Loucy (cell line): ENCODE results near the gene FDPS.

ENCODE experiments used
- CTCF ChIP-seq: fragments of 200-600 bp; sonication (generic); conservative IDR thresholded peaks from 2 replicates; pipeline ENCODE4 v1.5.1; 2014; ENCODE audit warnings: mild to moderate bottlenecking, antibody characterized with exemption, low read length
- EZH2phosphoT487 ChIP-seq: fragments of 200-600 bp; IDR thresholded peaks from 2 replicates; pipeline ENCODE4 v1.6.1; 2018; ENCODE audit warnings: antibody characterized with exemption, mild to moderate bottlenecking, moderate library complexity, borderline replicate concordance

- TF ChIP-seq CTCF: no peak
- TF ChIP-seq EZH2phosphoT487: no peak
Measured at GRCh38 chr1:155282488-155283091, 26.1 kb upstream of the FDPS start.
